Loucy (cell line): ENCODE data around the gene MAST4.

Experiments
- CTCF ChIP-seq: fragments of 200-600 bp; sonication (generic); conservative IDR thresholded peaks from 2 replicates; pipeline ENCODE4 v1.5.1; 2014; ENCODE audit warnings: mild to moderate bottlenecking, antibody characterized with exemption, low read length
- EZH2phosphoT487 ChIP-seq: fragments of 200-600 bp; IDR thresholded peaks from 2 replicates; pipeline ENCODE4 v1.6.1; 2018; ENCODE audit warnings: antibody characterized with exemption, mild to moderate bottlenecking, moderate library complexity, borderline replicate concordance

- TF ChIP-seq EZH2phosphoT487 = no peak
- TF ChIP-seq CTCF = no peak
Measured at GRCh38 chr5:67002832-67003684, 406.9 kb downstream of the MAST4 start.
